Stimulated activated CD8-positive, alpha-beta memory T cell treated with anti-CD3 and anti-CD28 coated beads, Interleukin-15, amount 100 ng/mL, for 1 hour (primary cell): ENCODE data around the gene CCDC68.
"Not testable (repeated sequence)": the region's sequence is repeated elsewhere in the genome, so short reads cannot be mapped to it uniquely, and the experiment has no call there.

ENCODE experiments used
- DNase-seq: peaks from one replicate; pipeline ENCODE4 v3.0.0-alpha.2; 2020; ENCODE audit warnings: low read depth

The CCDC68 gene, protein sequence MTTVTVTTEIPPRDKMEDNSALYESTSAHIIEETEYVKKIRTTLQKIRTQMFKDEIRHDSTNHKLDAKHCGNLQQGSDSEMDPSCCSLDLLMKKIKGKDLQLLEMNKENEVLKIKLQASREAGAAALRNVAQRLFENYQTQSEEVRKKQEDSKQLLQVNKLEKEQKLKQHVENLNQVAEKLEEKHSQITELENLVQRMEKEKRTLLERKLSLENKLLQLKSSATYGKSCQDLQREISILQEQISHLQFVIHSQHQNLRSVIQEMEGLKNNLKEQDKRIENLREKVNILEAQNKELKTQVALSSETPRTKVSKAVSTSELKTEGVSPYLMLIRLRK

GRCh38 chr18:54958704-54959625, at the start of gene CCDC68:
CCDC68 (minus strand) TSS chr18:54959461; CDS start chr18:54942791, 16,670 bp downstream.
- DNase-seq, result no peak

DNA sequence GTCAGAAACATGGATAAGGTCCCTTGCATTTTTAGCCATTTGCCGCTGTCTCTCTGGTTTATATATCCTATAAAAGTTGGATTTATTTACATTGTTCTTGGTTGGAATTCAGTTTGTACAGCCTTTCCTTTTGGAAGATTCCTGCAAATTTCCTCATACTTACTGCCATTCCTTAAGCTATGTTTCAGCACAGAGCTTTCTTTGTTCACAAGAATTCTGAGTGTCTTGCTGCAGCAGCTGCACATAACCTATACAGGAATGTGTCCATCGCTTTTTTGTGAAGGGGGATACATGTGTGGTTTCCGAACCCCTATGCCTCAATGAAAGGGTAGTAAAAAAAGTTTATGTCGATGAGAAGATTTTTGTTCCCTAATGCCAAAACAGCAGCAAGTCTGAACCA, 48.3 kb upstream of the CCDC68 start:
- DNase-seq, result no peak

GRCh38 chr18:55003695-55004094, 44.4 kb upstream of the CCDC68 start:
- no peak for DNase-seq

- DNase-seq, result no peak
These were observed 43.0 kb upstream of the CCDC68 start for GRCh38 chr18:55002261-55002660.

DNA sequence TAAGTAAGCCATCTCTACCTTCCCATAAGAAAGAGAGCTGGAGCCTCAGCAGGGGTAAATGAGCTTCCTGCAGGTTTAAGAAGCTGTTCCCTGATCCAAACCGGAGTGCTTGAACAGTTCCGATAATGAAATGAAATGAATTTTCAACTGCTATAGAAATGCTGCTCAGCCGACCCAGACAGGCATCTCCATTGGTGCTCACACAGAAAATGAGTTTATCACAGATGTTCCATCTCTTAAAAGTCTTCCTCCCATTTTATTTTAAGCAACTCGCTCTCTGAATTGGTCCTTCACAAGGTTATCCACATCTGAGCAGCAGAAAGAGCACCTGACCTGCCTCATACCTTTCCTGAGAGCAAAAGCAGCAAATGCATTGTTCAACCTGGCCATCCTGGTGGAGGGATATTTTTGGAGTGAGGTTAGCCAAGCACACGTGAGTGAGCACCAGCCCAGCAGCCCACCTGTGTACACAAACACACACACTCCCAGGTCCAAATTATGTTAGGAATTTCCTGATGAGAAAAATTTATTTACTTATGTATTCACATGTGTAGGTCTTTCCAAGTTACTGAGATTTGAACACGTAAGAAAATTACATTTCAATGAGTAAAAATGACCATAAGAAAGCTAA, 42.2 kb upstream of the CCDC68 start:
- no peak for DNase-seq

DNA sequence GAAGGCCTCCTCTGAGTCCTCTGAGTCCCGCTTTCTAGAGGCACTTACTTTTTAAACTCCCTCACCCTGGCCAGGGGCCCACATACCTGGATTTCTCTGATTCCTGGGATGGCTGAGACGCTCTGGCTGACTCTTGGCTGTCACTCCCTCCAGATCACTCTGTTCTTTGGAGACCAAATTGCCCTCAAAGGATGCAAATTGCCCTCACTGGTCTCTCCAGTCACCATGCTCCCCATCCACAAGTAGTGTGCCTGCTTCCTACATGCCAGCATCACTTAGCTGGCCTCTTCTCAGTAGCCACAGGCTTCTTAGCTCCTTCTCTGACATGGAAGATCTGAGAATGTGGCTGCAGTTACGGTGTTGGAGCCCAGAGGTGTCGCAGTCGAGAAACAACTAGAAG, 41.3 kb upstream of the CCDC68 start:
- DNase-seq, result no peak

DNA sequence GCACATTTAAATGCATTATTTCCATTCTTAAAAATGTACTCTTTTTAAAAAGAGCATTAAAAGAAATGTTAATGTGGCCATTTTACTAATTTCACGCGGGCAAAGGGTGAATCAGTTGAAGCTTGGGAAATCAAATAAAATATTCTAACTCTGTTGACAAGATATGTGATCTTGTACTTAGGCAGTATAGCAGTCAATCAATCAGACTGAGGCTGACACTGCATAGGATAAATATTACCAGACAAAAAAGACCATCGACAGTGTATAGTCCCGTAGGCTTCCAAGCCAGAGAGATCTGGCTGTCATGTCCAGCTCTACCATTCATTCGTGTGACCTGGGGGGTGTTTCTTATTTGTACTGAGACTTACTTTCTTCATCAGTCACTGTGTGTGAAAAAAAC, 39.8 kb upstream of the CCDC68 start:
- DNase-seq, result no peak

GRCh38 chr18:54995421-54996143, 36.3 kb upstream of the CCDC68 start:
- no peak for DNase-seq

DNA sequence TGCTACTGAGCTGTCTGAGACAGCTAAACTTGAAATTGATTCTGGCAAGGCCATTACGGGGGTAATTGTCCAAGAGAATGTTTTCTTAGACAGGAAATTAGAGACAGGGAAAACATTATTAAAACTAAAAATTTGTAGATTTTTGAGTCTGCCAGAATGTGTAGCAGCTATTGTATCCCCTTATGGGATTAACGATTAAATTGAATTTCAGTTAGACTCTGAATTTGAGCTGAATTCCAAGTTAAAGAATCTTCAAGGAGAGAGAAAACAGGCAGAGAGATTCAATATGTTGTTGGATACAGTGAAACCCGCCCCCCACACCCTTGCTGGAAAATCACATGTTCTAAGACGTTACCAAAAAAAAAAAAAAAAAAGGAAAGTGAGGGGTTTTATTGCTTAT, 32.7 kb upstream of the CCDC68 start:
- DNase-seq, result no peak

DNA sequence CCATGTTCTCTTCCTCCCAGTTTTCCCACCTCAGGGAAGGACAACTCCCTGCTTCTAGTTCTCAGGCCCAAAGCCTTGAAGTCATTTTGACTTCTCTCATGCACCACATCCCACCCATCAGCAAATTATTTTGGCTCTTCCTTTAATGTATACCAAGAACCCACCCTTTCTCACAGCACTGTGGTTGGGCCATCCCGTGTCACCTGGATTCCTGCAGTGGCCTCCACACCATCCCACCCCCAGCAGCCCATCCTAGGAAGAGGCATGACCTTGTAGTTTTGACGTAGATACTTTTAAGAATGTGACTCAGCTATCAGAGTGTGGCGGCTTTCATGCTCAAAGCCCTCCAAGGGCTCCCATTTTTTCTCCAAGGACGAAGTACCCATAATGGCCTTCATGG, 25.6 kb upstream of the CCDC68 start:
- no peak for DNase-seq

DNA sequence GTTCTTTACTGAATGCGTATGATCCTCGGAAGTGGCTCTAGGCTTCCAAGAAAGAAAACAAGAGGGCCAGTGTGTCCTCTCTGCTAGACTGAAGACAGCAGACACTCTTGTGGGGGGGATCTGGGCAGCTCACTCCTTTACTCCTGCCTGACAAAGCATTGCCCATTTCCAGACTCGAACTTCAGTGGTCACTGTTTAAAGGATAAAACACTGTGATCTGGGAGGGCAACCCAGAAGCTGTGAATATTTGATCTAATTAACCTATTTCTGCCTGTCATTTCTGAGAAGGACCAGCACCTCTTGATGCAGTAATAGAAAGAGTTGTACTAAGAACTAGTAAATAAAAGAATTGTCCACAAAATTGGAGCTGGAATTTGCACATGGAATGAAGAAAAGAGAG, 24.5 kb upstream of the CCDC68 start:
- no peak for DNase-seq

GRCh38 chr18:54983041-54983686, 23.9 kb upstream of the CCDC68 start:
- no peak for DNase-seq

DNA sequence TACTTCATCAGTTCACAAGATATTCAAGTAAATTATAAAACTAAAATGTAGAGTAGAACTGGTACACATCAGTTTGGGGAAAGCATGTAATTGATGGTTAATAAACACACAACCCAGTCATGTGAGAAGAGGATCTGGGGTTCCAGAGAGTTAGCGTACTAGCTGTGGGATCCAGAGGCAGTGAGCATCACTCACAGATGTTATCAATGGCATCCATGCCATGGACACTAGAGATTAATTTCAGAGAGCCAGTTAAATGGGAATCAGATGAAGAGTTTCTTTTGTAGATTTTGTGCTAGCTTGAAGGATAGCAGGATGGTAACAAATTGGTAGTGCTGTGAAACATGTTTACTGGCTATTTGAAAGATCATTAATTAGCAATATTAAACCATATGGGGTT, 21.8 kb upstream of the CCDC68 start:
- no peak for DNase-seq

DNA sequence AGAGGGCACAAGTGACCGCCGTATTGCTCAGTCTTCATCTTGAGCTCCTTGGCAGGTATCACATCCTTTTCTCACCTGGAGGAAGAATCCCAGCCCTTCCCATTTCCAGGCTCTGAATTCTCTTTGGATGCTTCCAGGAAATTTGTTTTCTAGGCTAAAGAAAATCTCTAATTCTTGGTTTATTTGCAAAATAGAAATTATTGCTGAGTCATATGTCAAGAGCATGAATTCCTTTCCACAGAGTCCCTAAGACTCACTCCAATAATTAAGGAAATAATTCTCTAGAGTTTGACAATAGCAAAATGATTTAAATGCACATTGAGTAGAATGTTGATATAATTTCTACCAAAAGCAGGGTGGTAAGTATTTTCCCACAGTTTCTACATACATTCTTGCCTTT, 16.3 kb upstream of the CCDC68 start:
- no peak for DNase-seq

GRCh38 chr18:54973046-54973445, 13.8 kb upstream of the CCDC68 start:
- DNase-seq, result no peak

GRCh38 chr18:54968807-54969206, 9.5 kb upstream of the CCDC68 start:
- DNase-seq, result no peak

DNA sequence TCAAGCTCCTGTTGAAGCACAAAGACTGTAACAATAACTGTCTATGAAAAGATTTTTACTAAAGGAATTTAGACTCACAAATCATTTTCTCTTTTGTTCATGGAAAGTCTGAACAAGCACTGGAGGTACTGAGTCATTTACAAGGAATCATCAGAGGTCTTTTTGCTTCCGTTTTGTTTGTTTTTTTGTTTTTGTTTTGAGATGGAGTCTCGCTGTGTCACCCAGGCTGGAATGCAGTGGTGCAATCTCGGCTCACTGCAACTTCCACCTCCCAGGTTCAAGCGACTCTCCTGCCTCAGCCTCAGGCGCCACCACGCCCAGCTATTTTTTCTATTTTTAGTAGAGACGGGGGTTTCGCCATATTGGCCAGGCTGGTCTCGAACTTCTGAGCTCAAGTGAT, 9.0 kb upstream of the CCDC68 start:
- DNase-seq, result not testable (repeated sequence)

- DNase-seq, result no peak
These were observed 8.5 kb upstream of the CCDC68 start for GRCh38 chr18:54967786-54968185.

DNA sequence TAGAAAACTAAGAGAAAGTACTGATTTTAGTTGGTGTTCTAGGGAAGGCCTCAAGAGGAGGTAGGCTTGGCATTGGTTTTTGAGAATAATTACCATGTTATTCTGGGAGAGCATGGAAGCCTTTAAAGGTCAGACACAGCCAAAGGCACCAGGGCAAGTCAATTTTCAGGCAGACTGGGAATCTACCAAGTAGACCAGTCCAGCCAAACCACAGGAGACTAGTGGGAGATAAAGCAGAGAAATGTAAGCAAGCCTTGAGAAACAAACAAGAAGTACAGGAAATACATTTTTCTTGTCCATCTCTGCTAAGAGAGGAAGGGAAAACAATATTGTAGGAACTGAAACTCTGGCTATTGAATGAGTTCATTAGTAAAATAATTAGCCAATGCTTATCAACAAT, 5.5 kb upstream of the CCDC68 start:
- no peak for DNase-seq

- DNase-seq, result no peak
These were observed 3.8 kb upstream of the CCDC68 start for GRCh38 chr18:54962919-54963645.

DNA sequence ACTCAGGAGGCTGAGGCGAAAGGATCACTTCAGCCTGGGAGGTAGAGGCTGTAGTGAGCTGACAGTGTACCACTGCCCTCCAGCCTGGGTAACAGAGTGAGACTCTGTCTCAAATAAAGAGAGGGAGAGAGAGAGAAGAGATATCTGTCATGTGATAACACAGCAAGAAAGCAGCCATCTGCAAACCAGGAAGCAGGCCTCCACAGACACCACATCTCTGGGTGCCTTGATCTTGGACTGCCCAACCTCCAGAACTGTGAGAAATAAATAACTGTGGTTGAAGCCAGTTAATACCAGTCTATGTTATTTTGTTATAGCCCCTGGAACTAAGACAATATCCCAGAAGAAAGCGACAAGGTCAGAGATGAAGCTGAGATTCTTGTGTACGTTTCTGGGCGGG, 2.6 kb upstream of the CCDC68 start:
- DNase-seq, result no peak
